Endodermal cell (in vitro differentiated cells): Measurements from ENCODE around the gene SUSD5. TPM values are rescaled to one million over a fixed set of nuclear protein-coding genes. Genes with fewer than 3 reads are reported as not detected.

ENCODE experiments used
- DNase-seq: peaks from one replicate; pipeline ENCODE4 v3.0.0-alpha.2; 2017
- H3K27ac ChIP-seq: 2 replicates; pipeline ENCODE4 v1.5.1; 2013; ENCODE audit warnings: mild to moderate bottlenecking, low read depth, low read length, moderate library complexity
- H3K27me3 ChIP-seq: 2 replicates; pipeline ENCODE4 v1.6.1; 2013; ENCODE audit warnings: mild to moderate bottlenecking, low read length, moderate library complexity; ENCODE audit not compliant: insufficient read depth, control insufficient read depth, poor library complexity, severe bottlenecking
- H3K36me3 ChIP-seq: 2 replicates; pipeline ENCODE4 v1.7.0; 2013; ENCODE audit warnings: mild to moderate bottlenecking, low read length, moderate library complexity; ENCODE audit not compliant: control insufficient read depth, insufficient read depth
- H3K4me1 ChIP-seq: one replicate; pipeline ENCODE4 v1.7.0; 2013; ENCODE audit warnings: low read length; ENCODE audit not compliant: control insufficient read depth, insufficient read depth
- H3K4me3 ChIP-seq: 2 replicates; pipeline ENCODE4 v1.5.1; 2013; ENCODE audit warnings: mild to moderate bottlenecking, low read length, moderate library complexity
- H3K9ac ChIP-seq: 2 replicates; pipeline ENCODE4 v1.6.1; 2013; ENCODE audit warnings: mild to moderate bottlenecking, low read length, moderate library complexity; ENCODE audit not compliant: poor library complexity, severe bottlenecking; ENCODE audit errors: extremely low read depth
- H3K9me3 ChIP-seq: 2 replicates; pipeline ENCODE4 v1.6.1; 2013; ENCODE audit warnings: mild to moderate bottlenecking, low read length, moderate library complexity; ENCODE audit not compliant: control insufficient read depth
- H3K27ac Mint-ChIP-seq: 2 replicates; pipeline ENCODE4 v1.8.0; 2020; ENCODE audit warnings: mixed read lengths
- H3K27me3 Mint-ChIP-seq: 2 replicates; pipeline ENCODE4 v1.8.0; 2021; ENCODE audit warnings: mild to moderate bottlenecking, mixed read lengths; ENCODE audit not compliant: insufficient read depth
- H3K36me3 Mint-ChIP-seq: 2 replicates; pipeline ENCODE4 v1.8.0; 2020; ENCODE audit warnings: low read depth, mixed read lengths
- H3K4me1 Mint-ChIP-seq: 2 replicates; pipeline ENCODE4 v1.8.0; 2020; ENCODE audit warnings: mixed read lengths
- H3K4me3 Mint-ChIP-seq: 2 replicates; pipeline ENCODE4 v1.8.0; 2020; ENCODE audit warnings: mild to moderate bottlenecking, moderate library complexity, mixed read lengths
- H3K9me3 Mint-ChIP-seq: 2 replicates; pipeline ENCODE4 v1.8.0; 2020; ENCODE audit warnings: mild to moderate bottlenecking, mixed read lengths
- WGBS, 2 experiments: methylation state at CpG; one replicate each; pipeline versions ENCODE4 v1.1.5 to v1.1.7; 2013; ENCODE audit warnings: missing lambda C conversion rate in 2 of 2, mixed read lengths in 1 of 2; ENCODE audit not compliant: insufficient coverage in 1 of 2, insufficient read length in 1 of 2; 5-methylcytosine and 5-hydroxymethylcytosine counted together
- total RNA-seq, 2 donors: library from RNA; stranded (reverse); fragmentation: NEBNext Ultra II Directional in 1 of 2; extraction: Animal tissue kit (Norgen Biotek cat#: 25700) in 1 of 2; gene quantifications; 2 replicates in 1 of 2; 3 replicates in 1 of 2; pipeline ENCODE4 v1.2.1, GENCODE V29; 2021
- TF ChIP-seq, protein P1 (sequence below): fragments of 200-600 bp; sonication (generic); conservative IDR thresholded peaks from 2 replicates; pipeline ENCODE4 v1.5.0; 2021; ENCODE audit warnings: antibody characterized with exemption, mild to moderate bottlenecking

SUSD5 gene
- total RNA-seq, 2 donors from 2014 or later: 1.3 to 2.6 TPM

DNA sequence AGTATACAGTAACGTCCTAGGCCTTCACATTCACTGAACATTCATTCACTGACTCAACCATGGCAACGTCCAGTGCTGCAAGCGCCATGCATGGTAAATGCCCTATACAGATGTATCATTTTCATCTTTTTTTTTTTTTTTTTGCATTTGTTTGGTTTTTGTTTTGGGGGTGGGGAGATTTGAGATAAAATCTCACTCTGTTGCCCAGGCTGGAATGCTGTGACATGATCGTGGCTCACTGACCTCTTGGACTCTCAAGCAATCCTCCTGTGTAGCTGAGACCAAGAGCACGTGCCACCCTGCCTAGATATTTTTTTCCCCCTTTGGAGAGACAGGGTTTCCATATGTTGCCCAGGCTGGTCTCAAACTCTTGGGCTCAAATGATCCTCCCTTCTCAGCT, 37.4 kb downstream of the SUSD5 start:
- TF ChIP-seq, protein P1, sequence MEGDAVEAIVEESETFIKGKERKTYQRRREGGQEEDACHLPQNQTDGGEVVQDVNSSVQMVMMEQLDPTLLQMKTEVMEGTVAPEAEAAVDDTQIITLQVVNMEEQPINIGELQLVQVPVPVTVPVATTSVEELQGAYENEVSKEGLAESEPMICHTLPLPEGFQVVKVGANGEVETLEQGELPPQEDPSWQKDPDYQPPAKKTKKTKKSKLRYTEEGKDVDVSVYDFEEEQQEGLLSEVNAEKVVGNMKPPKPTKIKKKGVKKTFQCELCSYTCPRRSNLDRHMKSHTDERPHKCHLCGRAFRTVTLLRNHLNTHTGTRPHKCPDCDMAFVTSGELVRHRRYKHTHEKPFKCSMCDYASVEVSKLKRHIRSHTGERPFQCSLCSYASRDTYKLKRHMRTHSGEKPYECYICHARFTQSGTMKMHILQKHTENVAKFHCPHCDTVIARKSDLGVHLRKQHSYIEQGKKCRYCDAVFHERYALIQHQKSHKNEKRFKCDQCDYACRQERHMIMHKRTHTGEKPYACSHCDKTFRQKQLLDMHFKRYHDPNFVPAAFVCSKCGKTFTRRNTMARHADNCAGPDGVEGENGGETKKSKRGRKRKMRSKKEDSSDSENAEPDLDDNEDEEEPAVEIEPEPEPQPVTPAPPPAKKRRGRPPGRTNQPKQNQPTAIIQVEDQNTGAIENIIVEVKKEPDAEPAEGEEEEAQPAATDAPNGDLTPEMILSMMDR: no peak
- no peaks in the 10 kb centered on the region for H3K36me3 ChIP-seq
- no peak overlapping the region for H3K9ac ChIP-seq
- H3K27ac ChIP-seq: no peak overlapping the region
- Mint-ChIP-seq H3K27me3 (peaks cover 3% of the 10 kb centered on the region), H3K9me3 (peaks cover 12% of the 10 kb centered on the region), H3K27ac (no peak overlapping the region), H3K4me3 (no peak overlapping the region), H3K36me3 (no peaks in the 10 kb centered on the region), H3K4me1 (no peaks in the 10 kb centered on the region)
- peaks cover 6% of the 10 kb centered on the region for H3K9me3 ChIP-seq
- no peak overlapping the region for H3K4me3 ChIP-seq
- WGBS, 2 experiments: 80 to 87% methylated on average over 1 to 4 of the region's 5 CpGs
- DNase-seq: no peak
- H3K27me3 ChIP-seq: no peaks in the 10 kb centered on the region
- H3K4me1 ChIP-seq: no peaks in the 10 kb centered on the region

DNA sequence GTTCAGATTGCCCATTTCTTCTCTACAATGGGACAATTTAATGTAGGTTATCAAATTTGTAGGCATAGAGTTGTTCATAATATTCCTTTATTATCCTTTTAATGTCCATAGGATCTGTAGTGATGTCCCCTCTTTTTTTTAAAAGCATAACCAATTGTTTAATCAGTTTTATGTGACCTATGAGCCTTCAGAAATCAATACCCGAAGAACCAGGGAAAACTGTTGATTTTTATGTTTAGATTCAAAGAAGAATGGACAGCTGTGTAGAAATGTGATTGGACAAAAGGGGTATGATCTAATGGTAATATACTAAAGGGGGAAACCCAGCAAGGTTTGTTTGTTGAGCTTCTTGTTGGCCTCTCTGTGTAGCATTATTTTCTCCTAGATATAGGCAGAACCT, 39.5 kb downstream of the SUSD5 start:
- H3K9me3 ChIP-seq: peaks cover 6% of the 10 kb centered on the region
- peaks cover 3% of the 10 kb centered on the region for H3K27me3 Mint-ChIP-seq
- H3K4me3 ChIP-seq: no peak overlapping the region
- no peaks in the 10 kb centered on the region for H3K4me1 ChIP-seq
- 90 to 100% methylated on average over 1 of the region's 1 CpG for WGBS, 2 experiments
- H3K27me3 ChIP-seq: no peaks in the 10 kb centered on the region
- no peak overlapping the region for H3K4me3 Mint-ChIP-seq
- H3K4me1 Mint-ChIP-seq: no peaks in the 10 kb centered on the region
- TF ChIP-seq, protein P1: no peak
- no peaks in the 10 kb centered on the region for H3K36me3 ChIP-seq
- H3K27ac ChIP-seq: no peak overlapping the region
- no peak overlapping the region for H3K27ac Mint-ChIP-seq
- no peaks in the 10 kb centered on the region for H3K36me3 Mint-ChIP-seq
- no peak overlapping the region for H3K9ac ChIP-seq
- DNase-seq: no peak
- H3K9me3 Mint-ChIP-seq: peaks cover 12% of the 10 kb centered on the region

DNA sequence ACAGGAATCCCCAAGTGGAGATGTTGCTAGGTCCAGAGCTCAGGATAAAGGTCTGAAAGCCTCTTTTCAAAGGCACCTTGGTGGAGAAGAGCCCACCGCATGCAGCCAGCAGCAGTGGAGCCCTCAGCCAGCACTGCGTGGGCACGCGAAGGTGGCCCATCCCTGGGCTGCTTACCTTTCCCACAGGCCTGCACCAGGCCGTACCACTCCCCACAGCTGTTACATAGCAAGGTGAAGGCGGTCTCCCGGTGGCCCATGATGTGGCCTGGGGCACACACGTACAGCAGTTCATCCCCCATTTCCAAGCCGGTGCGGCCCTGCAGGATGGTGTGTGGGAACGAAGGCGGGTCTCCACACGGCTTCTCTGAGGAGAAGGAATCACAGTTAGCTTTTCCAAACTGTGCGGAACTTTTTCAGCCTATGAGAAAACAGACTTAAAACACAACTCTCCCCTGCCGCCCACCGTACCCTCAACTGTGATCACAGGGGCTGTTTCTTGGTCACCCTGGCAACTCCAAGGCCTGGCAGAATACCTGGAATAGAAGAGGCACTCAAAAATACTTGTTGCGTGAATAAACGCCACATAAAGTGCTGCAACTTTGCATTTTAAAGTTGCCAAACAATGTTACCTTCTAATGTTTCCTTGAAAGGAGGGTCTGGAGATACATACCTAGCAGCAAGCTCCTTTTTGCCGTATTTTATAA, 43.7 kb downstream of the SUSD5 start:
- WGBS, 2 experiments: 81 to 88% methylated on average over 9 to 19 of the region's 19 CpGs
- peaks cover 3% of the 10 kb centered on the region for H3K27me3 Mint-ChIP-seq
- H3K9me3 Mint-ChIP-seq: peaks cover 12% of the 10 kb centered on the region
- Histone ChIP-seq H3K36me3 (no peaks in the 10 kb centered on the region), H3K4me3 (no peak overlapping the region), H3K27ac (no peak overlapping the region), H3K9me3 (peaks cover 6% of the 10 kb centered on the region), H3K4me1 (no peaks in the 10 kb centered on the region), H3K9ac (no peak overlapping the region), H3K27me3 (no peaks in the 10 kb centered on the region)
- no peak overlapping the region for H3K4me3 Mint-ChIP-seq
- TF ChIP-seq, protein P1: no peak
- no peaks in the 10 kb centered on the region for H3K4me1 Mint-ChIP-seq
- peak overlapping the region; percentile 56 for H3K27ac Mint-ChIP-seq
- no peaks in the 10 kb centered on the region for H3K36me3 Mint-ChIP-seq
- DNase-seq: no peak
